NCI-H128 (cell line): ENCODE measurements around the gene CAMK2A.
"Not testable (repeated sequence)": the region's sequence is repeated elsewhere in the genome, so short reads cannot be mapped to it uniquely, and the experiment has no call there.

Source experiments
- DNase-seq: peaks from one replicate; lab custom pipeline; 2025; ENCODE audit not compliant: unreplicated experiment; lab: John Stamatoyannopoulos, UW

CAMK2A gene

DNA sequence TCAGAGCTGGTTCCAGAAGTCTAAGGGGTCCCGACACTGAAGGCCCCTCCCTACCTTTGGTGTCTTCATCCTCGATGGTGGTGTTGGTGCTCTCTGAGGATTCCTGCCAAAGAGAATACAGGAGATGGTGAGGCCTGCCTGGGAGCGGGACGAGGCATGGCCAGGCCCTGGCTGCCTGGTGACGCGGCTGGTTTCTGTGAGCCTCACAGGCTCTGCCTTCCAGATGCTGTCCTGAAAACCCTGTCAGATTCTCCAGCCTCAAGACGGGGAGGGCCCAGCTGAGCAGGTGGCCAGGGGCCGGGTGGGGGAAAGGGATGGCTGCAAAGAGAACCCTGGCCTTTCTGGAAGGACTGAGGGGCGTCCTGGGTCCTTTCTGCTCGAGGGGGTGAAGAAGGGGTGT is 50.9 kb downstream of the CAMK2A start:
- no peak for DNase-seq

- DNase-seq, result no peak
Observed at GRCh38 chr5:150236981-150237754, 52.4 kb downstream of the CAMK2A start.

- DNase-seq, result no peak
Observed at GRCh38 chr5:150236313-150236712, 53.3 kb downstream of the CAMK2A start.

GRCh38 chr5:150235500-150235854 is 54.1 kb downstream of the CAMK2A start:
- DNase-seq, result no peak

DNA sequence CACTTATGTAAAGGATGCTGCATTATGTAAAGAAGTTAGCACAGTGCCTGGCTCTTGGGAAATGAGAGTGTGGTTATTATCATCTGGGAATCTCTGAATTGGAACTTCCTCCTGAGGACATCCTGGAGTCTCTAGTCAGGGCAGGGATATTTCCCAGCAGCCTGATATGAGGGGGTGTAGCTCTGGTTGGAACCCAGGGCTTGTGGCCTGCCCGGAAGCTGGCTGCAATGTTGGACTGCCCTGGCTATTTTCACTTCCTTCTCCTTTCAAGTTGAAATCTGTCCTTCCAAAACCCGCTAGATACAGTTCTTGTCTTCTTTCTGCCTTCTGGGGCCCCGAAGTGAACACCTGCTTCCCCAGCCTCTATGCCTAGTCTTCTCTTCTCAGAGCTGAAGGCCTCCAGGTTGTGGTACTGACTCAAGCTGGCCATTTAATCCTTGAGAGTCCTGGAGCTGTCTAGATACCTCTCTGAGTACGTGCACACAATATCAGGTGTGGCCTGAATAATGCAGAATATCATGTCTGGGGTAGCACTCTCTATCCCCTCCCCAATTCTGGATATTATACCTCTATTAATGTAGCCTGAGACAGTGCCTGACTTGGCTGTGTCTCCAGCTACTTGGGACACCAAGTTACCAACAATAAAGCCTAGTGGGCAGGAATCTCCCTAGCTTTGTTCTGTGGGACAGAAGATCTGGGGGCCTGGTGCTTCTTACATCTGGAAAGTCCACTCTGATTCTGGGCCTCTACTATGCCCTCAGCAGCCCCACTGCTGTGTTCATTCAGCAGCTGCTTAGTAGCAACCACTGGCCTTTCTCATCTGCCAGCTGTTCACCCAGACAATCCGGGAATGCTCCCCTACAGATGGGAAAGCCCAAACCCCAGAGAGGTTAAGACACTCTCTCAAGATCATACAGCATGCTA is 54.7 kb downstream of the CAMK2A start:
- DNase-seq, result no peak

GRCh38 chr5:150233706-150234105 is 55.9 kb downstream of the CAMK2A start:
- not testable (repeated sequence) for DNase-seq

DNA sequence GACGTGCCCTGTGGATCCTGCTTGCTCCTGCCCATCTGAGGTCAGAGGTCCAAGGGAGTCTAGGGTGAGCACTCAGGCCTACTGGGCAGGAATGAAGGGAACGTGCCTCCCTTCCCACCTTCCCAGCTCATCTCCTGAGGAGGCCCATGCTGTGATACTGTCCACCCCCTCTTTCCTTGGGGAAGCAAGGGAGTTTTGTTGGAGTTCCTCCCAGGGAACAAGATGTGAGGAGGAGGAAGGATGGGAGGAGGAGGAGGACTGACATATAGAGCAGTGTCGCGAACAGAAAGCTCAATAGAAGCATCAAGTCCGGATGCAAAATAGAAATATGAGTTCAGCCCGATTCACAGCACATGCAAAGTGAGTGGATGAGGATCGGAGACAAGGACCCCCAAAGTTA is 58.7 kb downstream of the CAMK2A start:
- DNase-seq, result no peak

DNA sequence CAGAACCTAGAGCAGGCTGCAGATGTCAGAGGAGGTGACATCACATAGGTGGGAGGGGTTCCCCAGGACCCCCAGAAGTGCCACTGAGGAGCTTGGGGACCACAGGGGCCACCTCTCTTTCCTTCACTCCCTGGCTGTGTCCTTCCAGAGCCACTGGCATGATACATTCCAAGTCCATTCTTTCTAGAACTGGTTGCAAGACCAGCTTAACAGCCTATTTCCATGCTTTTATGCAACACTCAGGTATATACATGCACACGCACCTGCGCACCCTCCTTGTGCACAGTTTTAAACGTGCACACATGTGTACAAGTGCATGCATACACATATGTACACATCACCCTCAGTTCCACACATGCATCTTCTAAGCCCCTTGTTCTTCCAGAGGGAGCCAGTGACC is 60.0 kb downstream of the CAMK2A start:
- no peak for DNase-seq

- no peak for DNase-seq
Observed at GRCh38 chr5:150227606-150228273, 61.8 kb downstream of the CAMK2A start.

- DNase-seq, result no peak
Observed at GRCh38 chr5:150227036-150227435, 62.5 kb downstream of the CAMK2A start.

DNA sequence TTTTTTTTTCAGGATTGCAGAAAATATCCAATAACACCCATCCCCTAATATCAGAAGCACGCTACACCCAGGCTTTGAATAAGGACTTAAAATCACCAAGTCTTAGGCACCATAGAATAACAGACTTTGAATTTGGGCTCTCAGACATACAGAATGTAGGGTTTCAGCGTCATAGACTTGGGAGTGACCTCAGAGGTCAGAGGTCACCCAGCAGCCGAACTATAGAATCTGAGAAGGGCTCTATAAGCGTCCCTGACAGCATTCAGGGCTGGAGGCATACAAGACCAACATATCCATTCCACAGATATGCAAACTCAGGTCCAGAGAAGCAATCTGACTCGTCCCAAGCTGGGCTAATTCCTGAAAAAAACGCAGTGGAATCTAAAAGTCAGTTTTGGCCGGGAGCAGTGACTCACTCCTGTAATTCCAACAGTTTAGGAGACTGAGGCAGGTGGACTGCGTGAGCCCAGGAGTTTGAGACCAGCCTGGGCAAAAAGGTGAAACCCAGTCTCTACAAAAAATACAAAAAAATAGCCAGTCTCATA is 65.0 kb downstream of the CAMK2A start:
- DNase-seq, result no peak

GRCh38 chr5:150223474-150223873 is 66.1 kb downstream of the CAMK2A start:
- no peak for DNase-seq

DNA sequence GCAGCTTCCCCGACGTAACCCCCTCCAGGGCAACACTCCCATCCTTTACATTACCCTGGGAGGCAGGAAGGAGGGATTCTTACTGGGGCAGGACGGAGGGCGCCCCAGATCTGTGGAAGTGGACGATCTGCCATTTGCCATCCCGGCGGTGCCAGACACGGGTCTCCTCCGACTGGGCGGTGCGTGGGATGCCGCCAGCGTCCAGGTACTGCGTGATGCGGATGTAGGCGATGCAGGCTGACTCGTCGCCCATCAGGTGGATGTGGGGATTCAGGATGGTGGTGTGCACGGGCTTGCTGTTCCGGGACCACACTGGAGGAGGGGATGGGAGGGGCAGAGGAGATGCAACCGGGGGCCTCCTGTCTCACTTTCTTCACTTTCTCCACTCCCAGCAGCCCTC is 66.7 kb downstream of the CAMK2A start:
- no peak for DNase-seq

DNA sequence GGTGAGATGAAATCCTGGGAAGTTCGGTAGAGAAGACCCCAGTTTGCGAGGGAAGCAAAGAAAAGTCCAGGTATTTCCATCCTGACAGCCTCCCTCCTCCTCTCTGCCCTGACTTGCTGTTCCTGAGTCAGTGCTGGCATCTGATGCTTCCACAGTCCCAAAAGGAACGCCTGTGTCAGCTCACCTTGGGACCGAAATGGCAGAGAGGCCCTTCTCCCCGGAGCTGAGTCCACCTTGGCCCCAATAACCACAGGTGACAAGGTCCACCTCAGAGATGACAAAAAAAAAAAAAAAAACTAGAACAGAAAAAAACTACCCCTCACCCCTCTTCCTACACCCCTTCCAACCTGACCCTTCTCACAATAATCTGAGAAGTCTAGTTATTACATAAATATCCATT is 68.1 kb downstream of the CAMK2A start:
- no peak for DNase-seq

- no peak for DNase-seq
Observed at GRCh38 chr5:150219861-150220260, 69.7 kb downstream of the CAMK2A start.

DNA sequence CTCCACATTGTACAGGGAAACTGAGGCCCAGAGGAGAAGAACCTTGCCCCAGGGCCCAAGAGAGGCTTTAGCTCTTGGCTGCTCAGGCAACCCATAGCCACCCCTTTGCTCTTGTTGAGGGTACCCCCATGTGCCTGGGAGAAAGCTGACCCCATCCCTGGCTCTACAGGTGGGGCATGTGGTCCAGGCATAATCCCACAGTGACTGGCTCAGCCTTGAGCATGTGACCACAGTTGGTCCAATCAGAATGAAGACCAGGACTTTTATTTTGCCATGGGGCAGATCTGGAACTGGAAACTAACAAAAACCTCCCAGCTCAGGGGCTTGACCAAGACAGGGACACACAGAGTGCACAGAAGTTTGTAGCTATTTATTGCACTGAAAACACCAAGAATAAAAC is 70.4 kb downstream of the CAMK2A start:
- DNase-seq, result no peak

- no peak for DNase-seq
Observed at GRCh38 chr5:150218693-150219035, 70.9 kb downstream of the CAMK2A start.

DNA sequence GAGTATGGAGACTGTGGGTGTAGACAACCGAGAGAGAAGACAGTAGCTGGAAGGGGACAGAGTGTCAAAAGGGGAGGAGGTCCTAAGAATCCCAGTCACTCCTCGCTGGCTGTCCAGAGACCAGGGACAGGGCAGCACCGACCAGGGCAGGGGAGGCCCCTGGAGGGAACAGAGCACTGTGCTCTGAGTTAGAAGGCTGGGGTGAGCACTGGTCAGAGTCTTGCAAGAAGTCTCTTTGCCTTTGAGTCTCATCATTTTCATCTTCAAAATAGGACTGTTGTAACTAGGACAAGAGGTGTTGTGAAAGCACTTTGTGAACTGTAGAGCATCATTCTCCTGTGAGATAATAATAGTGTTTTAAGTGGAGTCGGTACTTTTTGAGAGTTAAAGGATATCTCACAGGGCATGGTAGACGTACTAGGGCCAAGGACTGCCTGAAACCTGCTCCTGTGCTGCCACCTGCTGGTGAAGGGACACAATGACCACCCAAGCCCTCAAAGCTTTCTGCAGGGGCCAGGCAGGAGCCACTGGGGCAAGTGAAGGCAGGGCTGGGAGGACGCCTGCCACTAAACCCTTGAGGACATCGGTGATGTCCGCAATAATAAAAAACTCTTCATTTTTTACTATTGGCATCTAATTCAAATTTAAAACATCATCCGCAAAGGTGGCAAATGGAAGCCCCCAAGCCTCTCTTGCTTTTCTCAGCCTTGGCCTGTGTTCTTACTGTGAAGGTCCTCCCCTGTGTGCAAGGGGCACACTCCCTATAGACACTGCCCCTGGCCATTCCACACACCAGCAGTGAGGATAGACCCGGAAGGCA is 71.5 kb downstream of the CAMK2A start:
- peak; percentile 2 for DNase-seq

- DNase-seq, result no peak
Observed at GRCh38 chr5:150217038-150217437, 72.5 kb downstream of the CAMK2A start.
